BLaER1 treated with 17β-estradiol and CSF1 and Interleukin-3, amounts not matched to agents 10 nM and 100 nM (cell line): ENCODE data around the gene SERPINF2.
"Not testable (repeated sequence)": the region's sequence is repeated elsewhere in the genome, so short reads cannot be mapped to it uniquely, and the experiment has no call there.

Experiments used
- H3K27ac ChIP-seq, 11 experiments: shearing (Covaris generic); formaldehyde crosslinking; 2 replicates each; pipeline ENCODE4 v1.8.1; 2022
- H3K27me3 ChIP-seq, 11 experiments: shearing (Covaris generic); formaldehyde crosslinking; 2 replicates each; pipeline ENCODE4 v1.8.1; 2022
- H3K36me3 ChIP-seq, 11 experiments: shearing (Covaris generic); formaldehyde crosslinking; 2 replicates each; pipeline ENCODE4 v1.8.1; 2022
- H3K4me1 ChIP-seq, 10 experiments: shearing (Covaris generic); formaldehyde crosslinking; 2 replicates each; pipeline ENCODE4 v1.8.1; 2022
- H3K4me2 ChIP-seq, 11 experiments: shearing (Covaris generic); formaldehyde crosslinking; 2 replicates each; pipeline ENCODE4 v1.8.1; 2022
- H3K4me3 ChIP-seq, 10 experiments: shearing (Covaris generic); formaldehyde crosslinking; 2 replicates each; pipeline ENCODE4 v1.8.1; 2022
- H3K9ac ChIP-seq, 11 experiments: shearing (Covaris generic); formaldehyde crosslinking; 2 replicates each; pipeline ENCODE4 v1.8.1; 2022
- H3K9me3 ChIP-seq, 11 experiments: shearing (Covaris generic); formaldehyde crosslinking; replicated peaks in 1 of 11; 2 replicates each; pipeline ENCODE4 v1.8.1; 2022
- H4K20me1 ChIP-seq, 11 experiments: shearing (Covaris generic); formaldehyde crosslinking; 2 replicates each; pipeline ENCODE4 v1.8.1; 2022
- Cebpa-rat ChIP-seq, 11 experiments: shearing (Covaris generic); IDR thresholded peaks; 2 replicates each; pipeline ENCODE4 v1.8.1; 2022

Gene SERPINF2

GRCh38 chr17:1767358-1767757 lies 24.7 kb downstream of the SERPINF2 start:
- no peaks in the 10 kb centered on the region for H4K20me1 ChIP-seq
- H3K4me3 ChIP-seq: no peak overlapping the region
- H3K27ac ChIP-seq: peak overlapping the region in 7 of 11 experiments; percentile 14 to 50 (median 32); a peak in 7 of 22 replicates
- no peak overlapping the region for H3K4me2 ChIP-seq
- H3K27me3 ChIP-seq: no peaks in the 10 kb centered on the region
- no peak for TF ChIP-seq Cebpa-rat (IDR thresholded peaks at IDR 0.05)
- H3K4me1 ChIP-seq: peaks cover 79 to 98% (median 93%) of the 10 kb centered on the region in 10 experiments
- no peaks in the 10 kb centered on the region for H3K9me3 ChIP-seq
- H3K9ac ChIP-seq: no peak overlapping the region
- H3K36me3 ChIP-seq: no peaks in the 10 kb centered on the region

GRCh38 chr17:1769822-1770477 lies 27.3 kb downstream of the SERPINF2 start:
- no peak for TF ChIP-seq Cebpa-rat (IDR thresholded peaks at IDR 0.05)
- peak overlapping the region; percentile 71 to 95 (median 90) for H3K4me2 ChIP-seq
- H3K27me3 ChIP-seq: no peaks in the 10 kb centered on the region
- H3K4me1 ChIP-seq: peaks cover 69 to 98% (median 85%) of the 10 kb centered on the region in 10 experiments
- peak overlapping the region; percentile 58 to 78 (median 72) for H3K9ac ChIP-seq
- H3K36me3 ChIP-seq: peaks cover 0 to 21% (median 0%) of the 10 kb centered on the region in 11 experiments; a peak in 5 of 22 replicates
- peak overlapping the region in 9 of 10 experiments; percentile 28 to 50 (median 40); a peak in 16 of 20 replicates for H3K4me3 ChIP-seq
- H3K27ac ChIP-seq: peak overlapping the region; percentile 63 to 86 (median 78); a peak in 21 of 22 replicates
- H3K9me3 ChIP-seq: no peaks in the 10 kb centered on the region
- no peaks in the 10 kb centered on the region for H4K20me1 ChIP-seq

GRCh38 chr17:1773000-1773695 lies 30.5 kb downstream of the SERPINF2 start:
- Histone ChIP-seq H3K4me1 (peaks cover 60 to 80% (median 69%) of the 10 kb centered on the region in 10 experiments), H3K4me2 (peak overlapping the region in 7 of 11 experiments; percentile 1 to 93 (median 24); a peak in 7 of 22 replicates), H3K27ac (peak overlapping the region in 6 of 11 experiments; percentile 12 to 50 (median 22); a peak in 5 of 22 replicates), H3K36me3 (peaks cover 27 to 53% (median 30%) of the 10 kb centered on the region in 11 experiments)
- H4K20me1 ChIP-seq, H3K9me3 ChIP-seq, H3K9ac ChIP-seq, H3K27me3 ChIP-seq, H3K4me3 ChIP-seq: not testable (repeated sequence)

GRCh38 chr17:1773696-1774181 lies 31.1 kb downstream of the SERPINF2 start:
- H3K4me3 ChIP-seq: no peak overlapping the region

GRCh38 chr17:1774390-1775176 lies 31.9 kb downstream of the SERPINF2 start:
- TF ChIP-seq Cebpa-rat (IDR thresholded peaks at IDR 0.05): no peak
- Histone ChIP-seq H3K4me1 (peaks cover 55 to 75% (median 63%) of the 10 kb centered on the region in 10 experiments), H3K27me3 (no peaks in the 10 kb centered on the region), H3K4me3 (no peak overlapping the region), H3K9ac (peak overlapping the region in 1 of 11 experiments; percentile 12; a peak in 1 of 22 replicates), H3K36me3 (peaks cover 35 to 66% (median 40%) of the 10 kb centered on the region in 11 experiments), H3K4me2 (peak overlapping the region; percentile 24 to 89 (median 50); a peak in 18 of 22 replicates), H4K20me1 (no peaks in the 10 kb centered on the region), H3K27ac (peak overlapping the region in 8 of 11 experiments; percentile 5 to 51 (median 30); a peak in 11 of 22 replicates), H3K9me3 (0 out of 22 replicates have a peak, but pooled peaks cover 0 to 5% (median 0%) of the 10 kb centered on the region in 11 experiments)

More at GRCh38 chr17:1773696-1774181, 31.1 kb downstream of the SERPINF2 start:
- H3K4me1 ChIP-seq: peaks cover 55 to 75% (median 64%) of the 10 kb centered on the region in 10 experiments
- no peak overlapping the region for H3K9ac ChIP-seq
- H3K4me2 ChIP-seq: peak overlapping the region in 8 of 11 experiments; percentile 3 to 93 (median 58); a peak in 10 of 22 replicates
- peaks cover 33 to 59% (median 36%) of the 10 kb centered on the region in 11 experiments for H3K36me3 ChIP-seq
- H3K27me3 ChIP-seq: no peaks in the 10 kb centered on the region
- H3K27ac ChIP-seq: peak overlapping the region in 6 of 11 experiments; percentile 26 to 50 (median 32); a peak in 11 of 22 replicates
- no peak for TF ChIP-seq Cebpa-rat (IDR thresholded peaks at IDR 0.05)
- 0 out of 22 replicates have a peak, but pooled peaks cover 0 to 5% (median 0%) of the 10 kb centered on the region in 11 experiments for H3K9me3 ChIP-seq
- no peaks in the 10 kb centered on the region for H4K20me1 ChIP-seq

GRCh38 chr17:1776328-1776727 lies 33.7 kb downstream of the SERPINF2 start:
- Histone ChIP-seq H3K4me1 (peaks cover 48 to 75% (median 62%) of the 10 kb centered on the region in 10 experiments), H4K20me1 (no peaks in the 10 kb centered on the region), H3K9ac (no peak overlapping the region; a peak in 1 of 22 replicates), H3K9me3 (0 out of 22 replicates have a peak, but pooled peaks cover 0 to 5% (median 0%) of the 10 kb centered on the region in 11 experiments), H3K27me3 (no peaks in the 10 kb centered on the region), H3K4me2 (no peak overlapping the region), H3K4me3 (no peak overlapping the region), H3K27ac (0 out of 22 replicates have a peak overlapping the region, but pooled peaks of 1 of the 11 experiments have one; percentile 9), H3K36me3 (peaks cover 37 to 81% (median 45%) of the 10 kb centered on the region in 11 experiments)
- TF ChIP-seq Cebpa-rat (IDR thresholded peaks at IDR 0.05): no peak

- H3K4me3 ChIP-seq: no peak overlapping the region
- H3K4me1 ChIP-seq: peaks cover 48 to 75% (median 62%) of the 10 kb centered on the region in 10 experiments
- no peaks in the 10 kb centered on the region for H4K20me1 ChIP-seq
- peak overlapping the region in 1 of 11 experiments; percentile 9; a peak in 1 of 22 replicates for H3K27ac ChIP-seq
- peaks cover 40 to 86% (median 49%) of the 10 kb centered on the region in 11 experiments for H3K36me3 ChIP-seq
- no peak overlapping the region for H3K9ac ChIP-seq
- H3K4me2 ChIP-seq: no peak overlapping the region
- TF ChIP-seq Cebpa-rat (IDR thresholded peaks at IDR 0.05): no peak
- H3K9me3 ChIP-seq: 0 out of 22 replicates have a peak, but pooled peaks cover 0 to 5% (median 0%) of the 10 kb centered on the region in 11 experiments
- H3K27me3 ChIP-seq: no peaks in the 10 kb centered on the region
Measured at GRCh38 chr17:1776857-1777256, 34.2 kb downstream of the SERPINF2 start.

GRCh38 chr17:1779571-1780131 lies 37.0 kb downstream of the SERPINF2 start:
- peaks cover 40 to 74% (median 52%) of the 10 kb centered on the region in 11 experiments for H3K36me3 ChIP-seq

More at GRCh38 chr17:1779571-1780131, 37.0 kb downstream of the SERPINF2 start:
- Histone ChIP-seq H3K4me1 (peaks cover 46 to 77% (median 70%) of the 10 kb centered on the region in 10 experiments), H4K20me1 (no peaks in the 10 kb centered on the region), H3K4me3 (no peak overlapping the region), H3K4me2 (peak overlapping the region; percentile 35 to 70 (median 62)), H3K9me3 (0 out of 22 replicates have a peak, but pooled peaks cover 0 to 5% (median 0%) of the 10 kb centered on the region in 11 experiments), H3K27ac (peak overlapping the region in 10 of 11 experiments; percentile 8 to 67 (median 56); a peak in 18 of 22 replicates), H3K27me3 (no peaks in the 10 kb centered on the region), H3K9ac (peak overlapping the region; percentile 20 to 56 (median 40); a peak in 16 of 22 replicates)
- TF ChIP-seq Cebpa-rat (IDR thresholded peaks at IDR 0.05): no peak
